SK-N-DZ (cell line): ENCODE data around the gene ZNF618.

Experiments used
- DNase-seq: peaks from one replicate; pipeline ENCODE4 v3.0.0-alpha.2; 2015; ENCODE audit warnings: low spot score

Gene ZNF618

DNA sequence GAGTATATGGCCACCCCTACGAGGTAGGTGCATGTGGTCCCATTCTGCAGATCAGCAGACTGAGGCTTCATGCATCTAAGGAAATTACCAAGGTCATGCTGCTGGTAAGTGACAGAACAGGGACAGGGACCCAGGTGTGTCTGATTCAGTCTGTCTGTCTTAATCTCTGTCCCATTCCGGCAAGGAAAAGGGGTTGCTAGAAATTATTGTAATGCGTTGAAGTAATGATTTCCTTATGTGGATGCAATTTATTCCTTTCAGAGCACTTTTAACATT is 125.2 kb downstream of the ZNF618 start:
- no peak for DNase-seq

DNA sequence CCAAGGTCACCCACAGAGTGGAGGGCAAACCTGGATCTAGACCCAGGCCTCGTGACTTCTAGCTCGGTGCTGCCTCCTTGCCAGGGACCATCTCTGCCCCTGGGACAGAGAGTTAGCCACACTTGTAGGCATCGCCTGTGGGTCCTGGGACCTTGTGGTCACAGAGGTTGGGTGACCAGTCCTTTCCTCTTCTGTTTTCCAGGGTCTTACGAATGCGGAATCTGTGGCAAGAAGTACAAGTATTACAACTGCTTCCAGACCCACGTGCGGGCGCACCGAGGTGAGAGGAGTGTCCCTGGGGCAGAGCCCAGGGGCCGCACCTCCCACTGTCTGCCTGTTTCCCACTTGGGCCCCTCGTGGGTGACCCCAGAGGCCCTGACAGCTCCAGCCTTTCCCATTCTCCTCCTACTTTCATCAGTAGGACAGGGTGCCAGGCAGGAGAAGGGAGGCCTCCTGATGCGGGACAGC is 125.7 kb downstream of the ZNF618 start:
- DNase-seq, result no peak

DNA sequence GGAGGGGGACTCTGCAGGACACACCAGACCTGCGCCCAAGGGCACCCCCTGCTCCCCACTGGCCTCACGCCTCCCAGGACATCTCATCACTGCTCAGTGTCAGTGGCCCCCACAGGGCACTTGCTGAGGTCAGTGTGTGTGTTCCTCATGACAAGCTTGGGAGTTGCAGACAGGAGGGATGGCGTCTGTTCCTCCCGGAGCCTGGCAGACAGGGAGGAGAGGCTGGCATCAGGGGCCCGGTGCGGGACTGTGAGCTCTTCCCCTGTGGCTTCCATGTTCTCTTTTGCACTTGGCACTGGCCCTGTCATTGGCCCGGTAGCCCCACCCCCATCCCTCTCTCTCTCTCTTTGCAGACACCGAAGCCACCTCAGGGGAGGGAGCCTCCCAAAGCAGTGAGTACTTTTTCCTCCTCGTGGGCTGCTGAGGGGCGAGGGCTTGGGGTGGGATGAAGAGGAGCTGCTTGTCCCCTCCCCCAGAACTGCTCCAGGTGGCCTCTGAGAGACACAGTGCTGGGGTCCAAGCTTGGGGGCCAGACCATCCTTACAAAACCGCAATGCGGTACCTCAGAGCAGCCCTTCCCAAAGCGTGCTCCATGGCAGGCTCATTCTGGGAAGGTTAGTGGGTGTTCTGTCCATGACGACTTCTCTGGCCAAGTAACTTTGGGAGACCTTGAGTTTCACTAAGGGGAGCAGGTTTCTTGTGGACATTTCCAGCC is 126.3 kb downstream of the ZNF618 start:
- no peak for DNase-seq

DNA sequence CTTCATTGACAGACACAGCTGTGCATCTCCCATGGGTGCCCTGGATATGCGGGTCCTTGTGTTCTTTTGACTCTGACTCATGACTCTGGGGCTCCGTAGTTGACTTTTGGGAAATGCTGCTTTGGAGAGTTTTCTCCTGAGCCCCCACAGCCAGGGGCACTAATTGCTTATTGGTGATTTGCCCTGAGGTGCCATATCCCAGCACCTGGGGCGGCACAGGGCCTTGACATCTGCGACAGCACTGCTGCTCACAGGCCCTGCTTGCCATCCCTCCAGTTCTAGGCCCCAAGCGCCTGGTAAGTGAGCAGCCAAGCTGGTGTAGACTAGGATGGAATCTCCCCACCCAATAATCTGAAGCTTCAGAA is 126.9 kb downstream of the ZNF618 start:
- DNase-seq, result no peak

DNA sequence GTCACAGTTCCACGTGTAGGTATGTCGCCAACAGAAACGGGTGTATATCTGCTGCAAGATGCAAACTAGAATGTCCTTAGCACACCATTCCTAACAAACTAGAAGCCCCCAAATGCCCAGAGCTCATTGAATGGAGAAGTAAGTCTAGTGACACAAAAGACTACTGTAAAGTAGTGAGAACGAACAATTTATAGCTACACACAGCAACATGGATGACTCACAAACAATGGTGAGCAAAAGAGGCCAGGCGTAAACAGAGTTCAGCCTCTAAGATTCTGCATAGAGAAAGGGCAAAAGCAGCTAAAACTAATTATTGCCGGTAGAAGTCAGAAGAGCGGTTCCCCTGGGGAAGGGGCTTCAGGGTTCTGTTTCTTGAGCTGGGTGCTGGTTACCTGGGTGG is 127.2 kb downstream of the ZNF618 start:
- no peak for DNase-seq

DNA sequence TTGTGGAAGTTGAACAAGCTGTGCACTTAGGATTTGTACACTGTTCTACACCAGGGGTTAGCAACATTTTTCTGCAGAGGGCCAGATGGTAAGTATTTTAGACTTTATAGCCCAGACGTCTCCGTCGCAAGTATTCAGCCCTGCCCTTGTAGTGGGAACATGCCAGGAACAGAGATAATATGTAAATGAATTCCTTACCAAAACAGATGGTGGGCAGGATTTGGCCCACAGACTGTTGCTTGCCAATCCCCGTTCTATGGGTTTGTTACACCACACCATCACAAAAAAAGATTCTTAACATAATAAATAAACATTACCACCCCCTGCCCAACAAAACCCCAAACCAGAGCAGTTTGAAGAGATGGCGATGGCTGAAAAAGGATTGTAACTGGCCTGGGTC is 127.6 kb downstream of the ZNF618 start:
- DNase-seq, result no peak

DNA sequence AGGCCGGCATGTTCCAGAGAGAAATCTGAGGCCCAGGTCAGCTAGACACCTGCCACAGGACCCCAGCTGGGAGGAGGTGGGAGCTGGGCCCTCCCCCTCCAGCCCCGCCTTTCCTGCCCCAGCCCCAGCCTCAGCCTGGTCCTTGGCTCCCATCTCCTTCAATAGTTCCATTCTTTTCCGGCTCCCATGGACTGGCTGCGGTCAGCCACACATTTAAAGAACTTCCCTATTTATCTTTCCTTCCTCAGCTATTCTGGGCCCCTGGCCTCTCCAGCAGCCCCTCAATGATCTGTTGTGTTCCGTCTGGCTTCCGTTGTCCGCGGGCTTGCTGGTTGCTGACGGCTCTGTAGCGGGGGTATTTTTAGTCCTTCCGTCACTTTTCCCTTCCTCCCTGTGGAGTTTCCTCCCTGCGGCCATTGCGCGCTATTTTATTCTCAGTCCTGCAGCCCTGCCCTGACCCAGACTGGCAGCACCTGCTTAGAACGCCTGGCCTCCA is 128.2 kb downstream of the ZNF618 start:
- no peak for DNase-seq

DNA sequence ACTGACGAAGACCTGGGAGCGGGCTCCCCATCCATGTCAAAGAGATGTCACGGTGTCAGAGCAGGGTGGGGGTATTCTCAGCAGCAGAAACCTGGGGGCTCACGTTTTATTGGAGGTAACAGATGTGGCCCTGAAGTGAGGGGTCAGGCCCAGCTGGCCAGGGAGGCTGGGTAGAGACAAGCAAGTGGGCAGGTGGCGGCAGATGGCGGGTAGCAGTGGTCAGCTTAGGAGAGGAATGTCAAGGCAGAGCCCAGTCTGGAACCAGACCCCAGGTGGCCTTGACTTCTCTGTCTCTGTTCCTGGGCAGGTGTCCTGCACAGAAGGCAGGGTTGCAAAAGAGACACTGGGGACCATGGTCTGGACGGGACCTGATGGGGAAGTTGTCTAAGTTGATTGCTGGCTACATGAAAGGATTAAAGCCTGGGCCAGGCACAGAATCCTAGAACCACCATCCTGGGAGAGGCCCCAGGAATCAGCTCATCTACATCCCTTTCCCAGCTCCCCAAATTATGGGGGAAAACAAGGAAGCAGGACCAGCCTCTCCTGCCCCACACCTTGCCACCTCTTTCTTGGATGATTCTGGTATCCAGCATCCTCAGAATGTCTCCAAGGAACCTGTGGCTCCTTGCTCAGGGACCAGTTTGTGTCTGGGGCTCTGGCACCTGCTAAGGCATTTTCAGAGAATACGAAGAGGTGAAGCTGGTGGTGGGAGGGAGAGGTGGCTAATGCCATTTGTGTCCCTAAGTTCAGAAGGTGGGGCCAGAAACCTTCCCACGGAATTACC is 129.5 kb downstream of the ZNF618 start:
- no peak for DNase-seq

DNA sequence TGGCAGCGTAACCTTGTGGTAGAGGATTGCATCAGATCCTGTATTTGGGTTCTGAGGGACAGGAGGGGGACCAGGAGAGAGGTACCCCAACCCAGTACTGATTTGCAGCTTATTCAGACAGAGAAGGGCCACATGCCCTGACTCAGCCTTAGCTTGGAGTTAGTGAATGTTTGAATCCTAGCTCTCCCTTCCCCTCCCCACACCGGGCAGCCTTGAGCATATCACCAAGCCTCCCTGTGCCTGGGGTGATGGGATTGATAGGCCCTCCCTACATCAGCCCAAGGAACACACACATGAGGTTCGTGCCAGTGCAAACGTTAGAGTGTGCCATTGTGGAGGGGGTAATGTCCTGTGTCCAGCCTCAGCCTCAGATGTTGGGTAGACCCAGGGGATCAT is 130.0 kb downstream of the ZNF618 start:
- no peak for DNase-seq

DNA sequence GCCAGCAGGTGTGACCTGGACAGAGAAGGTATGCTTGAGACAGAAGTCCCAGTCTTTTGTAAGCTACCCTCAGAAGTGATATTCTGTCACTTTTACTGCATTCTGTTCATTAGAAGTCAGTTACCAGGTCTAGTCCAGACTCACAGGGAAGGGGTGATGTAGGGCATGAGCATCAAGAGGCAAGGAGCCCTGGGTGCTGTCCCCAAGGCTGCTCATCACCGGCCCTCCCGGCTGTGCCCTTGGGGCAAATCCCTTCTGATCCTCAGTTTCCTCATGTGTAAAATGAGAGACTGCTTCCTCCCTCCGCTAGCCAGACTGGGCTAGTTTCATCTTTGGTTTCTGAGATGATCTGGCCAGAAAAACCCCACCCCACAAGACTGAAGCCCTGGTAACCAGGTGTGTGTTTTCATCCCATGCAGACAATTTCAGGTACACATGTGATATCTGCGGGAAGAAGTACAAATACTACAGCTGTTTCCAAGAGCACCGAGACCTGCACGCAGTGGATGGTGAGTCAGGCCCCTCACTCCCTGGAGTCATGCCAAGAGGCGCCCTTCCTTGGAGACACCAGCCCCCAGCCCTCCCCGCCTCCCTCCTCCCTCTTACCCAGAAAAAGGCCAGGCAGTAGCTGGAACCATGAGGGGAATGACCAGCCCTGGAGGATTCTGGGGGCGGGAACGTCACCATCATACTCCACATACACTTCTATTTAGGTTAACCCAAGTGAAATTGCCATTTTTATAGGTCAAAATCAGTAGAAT is 131.0 kb downstream of the ZNF618 start:
- DNase-seq, result no peak

DNA sequence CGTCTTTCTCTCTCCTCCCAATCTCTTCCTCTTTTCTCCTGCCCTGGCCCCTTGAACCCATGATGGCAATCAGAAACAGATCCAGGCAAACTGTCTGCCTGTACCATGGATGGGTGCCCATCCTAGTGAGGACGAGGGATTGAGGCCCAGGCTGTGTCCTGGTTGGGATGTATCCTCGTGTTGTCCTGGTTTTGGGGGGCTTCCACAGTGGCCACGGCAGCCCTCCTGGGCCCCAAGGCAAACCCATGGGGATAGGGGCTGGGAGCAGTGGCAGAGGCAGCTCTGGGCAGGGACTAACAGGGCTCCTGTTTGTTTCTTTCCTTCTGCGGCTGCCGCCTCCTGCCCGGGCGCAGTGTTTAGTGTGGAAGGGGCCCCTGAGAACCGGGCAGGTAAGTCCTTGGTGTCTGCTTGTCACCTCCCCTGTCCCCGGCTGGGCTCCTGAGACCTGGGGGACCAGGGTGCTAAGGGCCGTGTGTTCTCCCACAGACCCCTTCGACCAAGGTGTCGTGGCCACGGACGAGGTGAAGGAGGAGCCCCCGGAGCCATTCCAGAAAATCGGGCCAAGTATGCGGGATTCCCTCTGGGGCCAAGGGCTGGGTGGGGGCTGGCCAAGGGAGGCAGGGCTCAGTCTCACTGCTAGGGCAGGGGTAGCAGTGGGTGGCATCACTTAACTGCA is 132.0 kb downstream of the ZNF618 start:
- no peak for DNase-seq

DNA sequence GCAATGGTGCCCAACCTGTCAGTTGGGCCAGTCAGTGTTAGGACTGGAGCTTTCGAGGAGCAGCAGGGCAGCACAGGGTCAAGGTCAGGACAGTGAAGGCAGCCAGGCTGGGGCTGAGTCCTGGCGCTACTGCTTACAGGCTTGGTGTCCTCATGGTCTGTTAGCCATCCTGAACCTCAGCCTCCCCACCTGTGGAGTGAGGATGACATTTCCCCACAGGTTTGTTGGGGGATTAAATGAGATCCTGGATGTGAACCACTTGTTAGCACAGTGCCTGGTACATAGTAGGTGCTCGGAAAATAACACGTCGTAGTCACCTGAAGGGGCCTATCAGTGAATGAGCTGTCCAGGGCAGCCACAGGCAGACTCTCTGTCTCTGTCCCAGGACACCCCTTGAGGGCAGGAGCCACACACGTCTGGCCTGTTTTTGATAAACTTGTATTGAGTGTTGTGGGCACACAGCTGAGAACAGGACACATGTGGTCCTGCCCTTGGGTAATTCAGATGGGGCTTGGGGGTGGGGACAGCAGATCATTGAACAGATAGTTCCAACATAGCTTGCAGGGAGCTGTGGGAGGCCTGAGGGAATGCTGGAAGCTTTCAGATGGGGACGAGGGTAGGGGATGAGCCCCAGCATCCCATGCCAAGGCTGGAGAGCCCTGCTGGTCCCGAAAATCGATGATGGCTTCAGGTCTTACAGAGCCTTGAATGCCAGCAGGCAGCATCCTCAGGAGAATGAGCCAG is 132.7 kb downstream of the ZNF618 start:
- no peak for DNase-seq

DNA sequence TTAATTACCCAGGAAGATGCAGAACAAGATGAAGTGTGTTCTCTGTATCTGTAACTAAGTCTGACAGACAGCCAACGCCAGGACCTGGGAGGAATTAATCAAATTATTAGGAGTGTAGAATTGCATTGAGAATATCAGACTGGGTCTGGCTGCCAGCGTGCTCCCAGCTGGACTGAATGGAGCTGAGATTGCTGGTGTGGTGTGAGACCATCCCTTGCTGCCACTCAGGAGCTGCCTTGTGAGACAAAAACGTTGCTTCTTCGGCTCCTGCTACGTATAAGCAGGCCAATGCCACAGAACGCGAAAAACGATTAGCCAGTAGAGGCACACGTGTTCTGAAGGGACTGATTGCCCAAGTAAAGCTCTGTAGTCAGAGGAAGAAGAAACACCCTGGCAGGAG is 135.2 kb downstream of the ZNF618 start:
- DNase-seq, result no peak

DNA sequence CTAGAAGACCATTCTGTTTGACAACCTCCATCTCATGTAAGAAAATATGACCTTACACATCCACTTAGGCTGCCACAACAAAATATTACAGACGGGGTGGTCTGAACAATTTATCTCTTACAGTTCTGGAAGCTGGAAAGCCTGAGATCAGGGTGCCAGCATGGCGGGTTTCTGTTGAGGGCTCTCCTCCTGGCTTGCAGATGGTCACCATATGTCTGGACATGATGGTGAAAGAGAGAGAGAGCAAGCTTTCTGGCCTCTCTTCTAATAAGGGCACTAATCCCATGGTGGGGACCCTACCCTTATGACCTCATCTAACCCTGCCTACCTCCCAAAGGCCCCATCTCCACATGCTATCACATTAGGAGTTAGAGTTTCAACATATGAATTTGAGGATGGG is 136.0 kb downstream of the ZNF618 start:
- no peak for DNase-seq

DNA sequence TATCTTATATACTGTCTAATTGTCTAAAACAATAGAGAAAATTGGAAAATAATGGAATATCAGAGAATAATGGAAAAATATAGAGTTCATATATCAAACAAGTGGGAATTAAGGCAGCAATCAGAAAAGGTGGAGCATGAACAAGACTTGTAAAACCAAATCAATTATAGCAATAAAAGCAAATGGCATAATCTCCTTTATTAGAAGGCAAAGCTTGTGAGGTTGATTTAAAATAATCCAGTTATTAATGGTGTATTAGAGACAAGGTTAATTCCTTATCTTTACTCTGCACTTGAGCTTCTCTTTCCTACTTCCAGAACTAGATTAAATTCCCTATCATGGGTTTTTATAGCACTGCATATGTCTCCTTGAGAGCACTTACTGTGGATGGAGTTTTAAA is 137.9 kb downstream of the ZNF618 start:
- DNase-seq, result no peak

DNA sequence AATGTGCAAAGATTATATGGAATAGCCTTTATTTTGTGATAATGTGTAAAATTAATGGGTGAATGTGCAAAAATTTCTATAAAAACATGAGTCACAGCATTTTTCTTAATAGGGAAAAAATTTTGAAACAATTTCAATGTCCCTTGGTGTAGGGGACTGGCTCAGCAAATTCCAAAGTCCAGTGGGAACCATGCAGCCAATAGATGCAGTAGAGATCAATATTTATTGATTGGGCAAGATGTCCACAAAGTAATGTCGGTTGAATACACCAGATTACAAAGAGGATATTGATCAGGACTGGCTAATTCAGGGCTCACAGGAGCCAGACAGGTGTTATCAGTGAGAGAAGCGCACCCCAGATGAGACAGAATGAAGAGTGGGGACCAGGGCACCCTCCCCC is 139.5 kb downstream of the ZNF618 start:
- no peak for DNase-seq

DNA sequence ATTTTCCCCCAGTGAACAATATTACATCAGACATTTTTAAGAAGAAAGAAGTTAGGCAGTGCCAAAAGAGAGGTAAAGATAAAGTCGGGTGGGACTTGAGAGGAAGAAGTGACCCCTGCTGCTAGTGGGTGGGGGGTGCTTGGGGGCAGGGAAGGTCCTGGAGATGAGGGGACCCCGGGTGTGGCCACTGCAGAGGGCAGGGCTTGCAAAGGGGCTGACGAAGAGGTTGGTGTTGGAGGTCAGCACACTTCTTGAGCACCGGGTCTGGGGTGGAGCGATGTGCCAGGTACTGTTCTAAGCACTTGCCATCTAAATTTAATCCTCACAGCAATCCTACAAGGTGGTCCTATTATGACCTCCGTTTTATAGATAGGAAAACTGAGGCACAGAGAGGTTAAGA is 140.0 kb downstream of the ZNF618 start:
- DNase-seq, result no peak

DNA sequence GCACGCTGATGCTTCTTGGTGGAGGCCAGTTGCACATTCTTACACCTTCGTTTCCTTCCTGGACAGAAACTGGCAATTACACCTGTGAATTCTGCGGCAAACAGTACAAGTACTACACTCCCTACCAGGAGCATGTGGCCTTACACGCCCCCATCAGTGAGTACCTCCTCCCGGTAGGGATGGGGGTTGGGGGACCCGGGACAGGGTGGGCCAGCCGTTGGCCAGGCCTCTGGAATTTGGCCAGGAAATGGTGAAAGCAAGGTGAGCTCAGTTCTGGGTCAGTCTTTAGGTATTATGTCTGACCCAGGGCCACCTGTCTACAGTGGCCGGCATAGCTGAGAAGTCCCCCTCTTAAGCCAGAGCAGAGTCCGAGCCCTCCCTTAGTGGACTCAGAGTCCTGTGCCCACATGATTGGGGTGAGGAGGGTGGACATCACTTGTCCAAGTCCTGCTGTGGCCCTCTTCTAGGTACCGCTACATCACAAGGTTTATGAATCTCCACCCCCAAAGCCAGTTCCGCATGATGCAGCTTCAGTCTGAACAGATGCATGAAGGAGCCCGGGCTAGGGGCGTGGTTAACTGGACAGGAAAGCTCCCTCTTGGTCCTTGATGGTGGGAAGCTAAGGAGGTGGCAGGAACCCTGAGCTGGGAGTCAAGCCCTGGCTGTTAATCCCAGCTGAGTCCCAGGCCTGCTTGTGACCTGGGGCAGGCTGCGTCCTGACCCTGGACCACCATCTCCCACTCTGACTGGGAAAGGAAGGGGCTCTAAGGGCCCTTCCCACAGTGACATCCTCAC is 140.7 kb downstream of the ZNF618 start:
- DNase-seq, result no peak

DNA sequence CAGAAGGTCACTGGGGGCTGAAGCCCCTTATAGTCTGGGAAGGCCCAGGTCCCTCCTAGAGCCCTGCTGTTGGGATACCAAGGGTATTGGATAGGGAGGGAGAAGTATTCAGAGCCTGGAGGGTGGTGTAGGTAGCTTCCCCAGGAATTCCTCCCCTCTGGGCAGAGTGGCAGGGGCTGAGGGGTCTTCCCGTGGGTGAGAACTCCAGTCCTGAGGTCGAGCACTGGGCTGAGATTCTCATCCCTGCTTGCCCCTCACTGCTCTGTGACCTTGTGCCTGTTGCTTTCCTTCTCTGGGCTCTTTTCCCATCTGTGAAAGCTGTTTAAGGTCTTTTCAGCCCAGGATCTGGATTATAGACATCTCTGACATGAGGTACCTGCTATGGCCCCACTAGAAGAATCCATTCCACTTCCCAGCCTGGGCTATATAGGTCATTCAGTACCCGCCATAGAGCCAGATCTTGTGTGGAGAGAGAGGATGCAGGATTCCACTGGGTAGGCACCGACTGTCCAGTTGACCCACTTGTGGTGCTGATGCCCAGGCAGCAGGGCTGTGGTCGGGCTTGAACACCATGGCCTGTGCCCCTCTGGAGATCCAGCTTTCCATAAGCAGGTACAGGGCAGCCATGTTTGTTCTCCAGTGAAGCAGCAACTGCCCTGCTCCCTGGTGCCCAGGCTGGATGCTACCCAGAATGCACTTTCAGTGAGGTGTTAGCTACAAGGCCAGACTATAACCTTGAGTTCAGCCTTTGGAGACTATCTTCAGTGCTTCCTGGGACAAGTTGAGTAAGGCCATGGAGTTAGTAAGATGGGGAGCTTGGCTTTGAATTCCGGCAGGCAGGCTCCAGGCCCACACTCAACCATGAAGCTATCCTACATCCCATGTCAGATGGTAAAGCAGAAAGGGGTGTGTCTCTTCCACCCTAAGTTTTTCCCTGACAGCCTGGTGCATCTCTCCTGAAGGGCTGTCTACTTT is 141.9 kb downstream of the ZNF618 start:
- DNase-seq, result no peak
